H9 (cell line): ENCODE results near the gene TMEM50B. TPM values are rescaled to one million over a fixed set of nuclear protein-coding genes. Genes with fewer than 3 reads are reported as not detected.

Experiments
- DNase-seq: peaks from one replicate; pipeline ENCODE4 v3.0.0-alpha.2; 2017
- H2AFZ ChIP-seq: one replicate; pipeline ENCODE4 v1.6.1; 2013; ENCODE audit warnings: mild to moderate bottlenecking, low read length, control low read depth, moderate library complexity
- H2AK5ac ChIP-seq: 2 replicates; pipeline ENCODE4 v1.6.1; 2013; ENCODE audit warnings: low read length, control low read depth, mixed read lengths; ENCODE audit not compliant: insufficient read length
- H2BK120ac ChIP-seq: one replicate; pipeline ENCODE4 v1.6.1; 2013; ENCODE audit warnings: low read depth, mild to moderate bottlenecking, low read length, control low read depth, inconsistent platforms; ENCODE audit not compliant: poor library complexity, severe bottlenecking
- H2BK12ac ChIP-seq: 2 replicates; pipeline ENCODE4 v1.6.1; 2013; ENCODE audit warnings: low read length, control low read depth, mixed read lengths, low read depth; ENCODE audit not compliant: insufficient read length
- H2BK15ac ChIP-seq: 2 replicates; pipeline ENCODE4 v1.6.1; 2013; ENCODE audit warnings: low read depth, low read length, control low read depth
- H2BK20ac ChIP-seq: one replicate; pipeline ENCODE4 v1.6.1; 2013; ENCODE audit warnings: low read depth, mild to moderate bottlenecking, low read length, control low read depth, inconsistent platforms; ENCODE audit not compliant: poor library complexity, severe bottlenecking
- H2BK5ac ChIP-seq: 2 replicates; pipeline ENCODE4 v1.6.1; 2013; ENCODE audit warnings: low read length, control low read depth, mixed read lengths; ENCODE audit not compliant: insufficient read length
- H3K14ac ChIP-seq: 2 replicates; pipeline ENCODE4 v1.6.1; 2013; ENCODE audit warnings: low read length, control low read depth; ENCODE audit not compliant: insufficient read depth
- H3K18ac ChIP-seq: 2 replicates; pipeline ENCODE4 v1.6.1; 2013; ENCODE audit warnings: low read depth, mild to moderate bottlenecking, mixed read lengths, low read length, control low read depth; ENCODE audit not compliant: insufficient read length
- H3K23ac ChIP-seq: 2 replicates; pipeline ENCODE4 v1.6.1; 2013; ENCODE audit warnings: low read length, control low read depth, mixed read lengths, low read depth; ENCODE audit not compliant: insufficient read length
- H3K23me2 ChIP-seq: 2 replicates; pipeline ENCODE4 v1.6.1; 2013; ENCODE audit warnings: low read depth, mild to moderate bottlenecking, mixed read lengths, low read length, control low read depth; ENCODE audit not compliant: insufficient read length, poor library complexity, severe bottlenecking
- H3K27ac ChIP-seq: 2 replicates; pipeline ENCODE4 v1.5.1; 2013; ENCODE audit warnings: low read length, control low read depth, mixed read lengths, low read depth; ENCODE audit not compliant: insufficient read length
- H3K27me3 ChIP-seq: 2 replicates; pipeline ENCODE4 v1.6.1; 2013; ENCODE audit warnings: low read length, control low read depth, inconsistent platforms; ENCODE audit not compliant: insufficient read depth
- H3K4ac ChIP-seq: 2 replicates; pipeline ENCODE4 v1.6.1; 2013; ENCODE audit warnings: low read depth, mild to moderate bottlenecking, control low read depth, inconsistent platforms, low read length, moderate library complexity
- H3K4me1 ChIP-seq: 2 replicates; pipeline ENCODE4 v1.6.1; 2013; ENCODE audit warnings: low read length, control low read depth, inconsistent platforms; ENCODE audit not compliant: insufficient read depth
- H3K4me2 ChIP-seq: 2 replicates; pipeline ENCODE4 v1.6.1; 2013; ENCODE audit warnings: low read length, control low read depth, mixed read lengths; ENCODE audit not compliant: insufficient read length, insufficient read depth
- H3K56ac ChIP-seq: 2 replicates; pipeline ENCODE4 v1.6.1; 2013; ENCODE audit warnings: low read depth, mild to moderate bottlenecking, mixed read lengths, low read length, control low read depth; ENCODE audit not compliant: insufficient read length
- H3K79me1 ChIP-seq: 2 replicates; pipeline ENCODE4 v1.6.1; 2013; ENCODE audit warnings: low read depth, mild to moderate bottlenecking, moderate library complexity, low read length, control low read depth, inconsistent platforms; ENCODE audit not compliant: insufficient read depth, poor library complexity, severe bottlenecking
- H3K79me2 ChIP-seq: 2 replicates; pipeline ENCODE4 v1.6.1; 2013; ENCODE audit warnings: low read length, control low read depth, inconsistent platforms; ENCODE audit not compliant: insufficient read depth
- H3K9ac ChIP-seq: 2 replicates; pipeline ENCODE4 v1.6.1; 2013; ENCODE audit warnings: low read length, control low read depth, mixed read lengths; ENCODE audit not compliant: insufficient read length; ENCODE audit errors: extremely low read depth
- H3K9me3 ChIP-seq: one replicate; pipeline ENCODE4 v1.6.1; 2013; ENCODE audit warnings: low read depth, low read length, inconsistent platforms; ENCODE audit not compliant: control insufficient read depth
- H3T11ph ChIP-seq: one replicate; pipeline ENCODE4 v1.6.1; 2013; ENCODE audit warnings: mild to moderate bottlenecking, low read length, control low read depth, inconsistent platforms
- H4K20me1 ChIP-seq: one replicate; pipeline ENCODE4 v1.6.1; 2013; ENCODE audit not compliant: control insufficient read depth, insufficient read length, insufficient read depth
- H4K5ac ChIP-seq: 2 replicates; pipeline ENCODE4 v1.6.1; 2013; ENCODE audit warnings: low read depth, mild to moderate bottlenecking, mixed read lengths, low read length, control low read depth; ENCODE audit not compliant: insufficient read length
- H4K8ac ChIP-seq: replicated peaks from 2 replicates; pipeline ENCODE4 v1.6.1; 2013; ENCODE audit warnings: low read length, control low read depth, mixed read lengths, low read depth; ENCODE audit not compliant: insufficient read length
- H4K91ac ChIP-seq: 2 replicates; pipeline ENCODE4 v1.6.1; 2013; ENCODE audit warnings: low read depth, mild to moderate bottlenecking, moderate library complexity, mixed read lengths, low read length, control low read depth; ENCODE audit not compliant: insufficient read length
- H3K27ac Mint-ChIP-seq, 3 experiments: 2 replicates in 2 of 3; 3 replicates in 1 of 3; pipeline ENCODE4 v1.8.0; 2020 to 2021; ENCODE audit warnings: mixed read lengths in 3 of 3, mild to moderate bottlenecking in 1 of 3, moderate library complexity in 1 of 3
- H3K27me3 Mint-ChIP-seq: 2 replicates; pipeline ENCODE4 v1.8.0; 2021; ENCODE audit warnings: low read depth, mild to moderate bottlenecking, moderate library complexity, mixed read lengths
- H3K36me3 Mint-ChIP-seq, 3 experiments: 2 replicates in 2 of 3; 3 replicates in 1 of 3; pipeline ENCODE4 v1.8.0; 2020 to 2021; ENCODE audit warnings: low read depth in 3 of 3, mixed read lengths in 3 of 3; ENCODE audit not compliant: insufficient read depth in 1 of 3
- H3K4me1 Mint-ChIP-seq, 2 experiments: 2 replicates each; pipeline ENCODE4 v1.8.0; 2020; ENCODE audit warnings: mixed read lengths in 2 of 2
- H3K4me3 Mint-ChIP-seq, 2 experiments: 2 replicates in 1 of 2; 3 replicates in 1 of 2; pipeline ENCODE4 v1.8.0; 2020 to 2021; ENCODE audit warnings: mild to moderate bottlenecking in 2 of 2, mixed read lengths in 2 of 2, moderate library complexity in 1 of 2
- H3K9me3 Mint-ChIP-seq, 2 experiments: 2 replicates in 1 of 2; 3 replicates in 1 of 2; pipeline ENCODE4 v1.8.0; 2020; ENCODE audit warnings: mild to moderate bottlenecking in 2 of 2, mixed read lengths in 2 of 2, moderate library complexity in 1 of 2
- WGBS: extraction: QIAGEN DNeasy Blood & Tissue Kit; methylation state at CpG from one replicate; pipeline ENCODE4 v1.1.7; 2013; ENCODE audit warnings: missing lambda C conversion rate, low lambda C conversion rate, mixed read lengths; ENCODE audit not compliant: insufficient read length; ENCODE audit errors: extremely low coverage; 5-methylcytosine and 5-hydroxymethylcytosine counted together
- total RNA-seq: library from RNA; stranded (reverse); gene quantifications from 2 replicates; pipeline ENCODE4 v1.2.1, GENCODE V29; 2021
- TF ChIP-seq, protein P1 (sequence below): fragments of 200-600 bp; sonication (generic); conservative IDR thresholded peaks from 3 replicates; pipeline ENCODE4 v1.8.0; 2021; ENCODE audit warnings: antibody characterized with exemption, mild to moderate bottlenecking

The TMEM50B gene
- total RNA-seq, 1 experiment from 2014 or later, result 17.6 TPM

DNA sequence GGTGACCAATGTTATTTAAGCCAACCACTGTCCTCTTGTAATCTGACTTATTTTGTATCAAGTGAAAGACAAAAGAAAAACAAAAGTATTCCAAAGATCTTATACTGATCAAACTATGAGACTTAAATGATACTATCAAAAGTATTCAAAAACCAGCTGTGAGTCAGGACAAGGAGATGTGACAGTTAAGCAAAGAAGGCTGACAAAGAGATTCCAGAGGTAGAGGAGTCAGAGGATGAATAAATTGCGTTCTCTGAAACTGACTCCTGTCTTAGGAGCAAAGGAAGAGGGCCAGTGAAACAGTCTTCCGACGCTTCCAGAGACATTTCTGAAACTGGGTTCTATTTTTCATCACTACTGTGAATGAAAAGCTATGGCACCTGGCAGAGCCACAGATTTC, 20.9 kb downstream of the TMEM50B start:
- Histone ChIP-seq H3K79me1 (no peaks in the 10 kb centered on the region), H3K4me2 (no peak overlapping the region), H3K18ac (no peak overlapping the region), H3K23me2 (no peaks in the 10 kb centered on the region), H3K9ac (no peak overlapping the region), H2BK20ac (no peak overlapping the region), H3K4me1 (no peaks in the 10 kb centered on the region), H2BK15ac (no peak overlapping the region), H4K8ac (no peak overlapping the region), H3K27me3 (no peaks in the 10 kb centered on the region), H2AK5ac (no peak overlapping the region), H2BK12ac (no peak overlapping the region), H2BK120ac (no peak overlapping the region), H3T11ph (no peak overlapping the region), H3K9me3 (no peaks in the 10 kb centered on the region), H3K23ac (no peak overlapping the region), H3K56ac (no peak overlapping the region), H3K14ac (no peak overlapping the region), H4K20me1 (no peaks in the 10 kb centered on the region), H3K4ac (no peak overlapping the region), H4K5ac (no peak overlapping the region), H3K27ac (no peak overlapping the region), H4K91ac (no peak overlapping the region), H2AFZ (no peak overlapping the region), H3K79me2 (no peaks in the 10 kb centered on the region), H2BK5ac (no peak overlapping the region)
- Mint-ChIP-seq H3K9me3 (no peaks in the 10 kb centered on the region), H3K4me3 (no peak overlapping the region), H3K27me3 (no peaks in the 10 kb centered on the region), H3K27ac (no peak overlapping the region), H3K36me3 (peaks cover 0 to 5% (median 2%) of the 10 kb centered on the region in 3 experiments; a peak in 5 of 7 replicates), H3K4me1 (no peaks in the 10 kb centered on the region)
- DNase-seq, result no peak
- WGBS, result no CpG with 5 or more reads among the region's 3 CpGs
- TF ChIP-seq, protein P1, sequence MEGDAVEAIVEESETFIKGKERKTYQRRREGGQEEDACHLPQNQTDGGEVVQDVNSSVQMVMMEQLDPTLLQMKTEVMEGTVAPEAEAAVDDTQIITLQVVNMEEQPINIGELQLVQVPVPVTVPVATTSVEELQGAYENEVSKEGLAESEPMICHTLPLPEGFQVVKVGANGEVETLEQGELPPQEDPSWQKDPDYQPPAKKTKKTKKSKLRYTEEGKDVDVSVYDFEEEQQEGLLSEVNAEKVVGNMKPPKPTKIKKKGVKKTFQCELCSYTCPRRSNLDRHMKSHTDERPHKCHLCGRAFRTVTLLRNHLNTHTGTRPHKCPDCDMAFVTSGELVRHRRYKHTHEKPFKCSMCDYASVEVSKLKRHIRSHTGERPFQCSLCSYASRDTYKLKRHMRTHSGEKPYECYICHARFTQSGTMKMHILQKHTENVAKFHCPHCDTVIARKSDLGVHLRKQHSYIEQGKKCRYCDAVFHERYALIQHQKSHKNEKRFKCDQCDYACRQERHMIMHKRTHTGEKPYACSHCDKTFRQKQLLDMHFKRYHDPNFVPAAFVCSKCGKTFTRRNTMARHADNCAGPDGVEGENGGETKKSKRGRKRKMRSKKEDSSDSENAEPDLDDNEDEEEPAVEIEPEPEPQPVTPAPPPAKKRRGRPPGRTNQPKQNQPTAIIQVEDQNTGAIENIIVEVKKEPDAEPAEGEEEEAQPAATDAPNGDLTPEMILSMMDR, result no peak
